Smooth muscle cell (in vitro differentiated cells): ENCODE data around the gene NXPH4. TPM values are rescaled to one million over a fixed set of nuclear protein-coding genes. Genes with fewer than 3 reads are reported as not detected.

Experiments used
- DNase-seq: peaks from one replicate; lab custom pipeline; 2025; ENCODE audit not compliant: unreplicated experiment; lab: John Stamatoyannopoulos, UW
- H2AFZ ChIP-seq: fragments of 200-600 bp; sonication (generic); 2 replicates; pipeline ENCODE4 v1.6.0; 2016; ENCODE audit warnings: antibody characterized with exemption, low read depth, mild to moderate bottlenecking
- H3F3A ChIP-seq: fragments of 200-600 bp; sonication (generic); 2 replicates; pipeline ENCODE4 v1.6.0; 2017; ENCODE audit warnings: antibody characterized with exemption, low read depth
- H3K27ac ChIP-seq: fragments of 200-600 bp; sonication (generic); 2 replicates; pipeline ENCODE4 v1.5.1; 2016; ENCODE audit warnings: low read depth, mild to moderate bottlenecking
- H3K27me3 ChIP-seq: fragments of 200-600 bp; sonication (generic); 2 replicates; pipeline ENCODE4 v1.6.1; 2016; ENCODE audit warnings: low read depth, mild to moderate bottlenecking
- H3K36me3 ChIP-seq: fragments of 200-600 bp; sonication (generic); 2 replicates; pipeline ENCODE4 v1.5.1; 2016; ENCODE audit warnings: low read depth
- H3K4me1 ChIP-seq: fragments of 200-600 bp; sonication (generic); 2 replicates; pipeline ENCODE4 v1.5.1; 2016; ENCODE audit warnings: low read depth
- H3K4me2 ChIP-seq: fragments of 200-600 bp; sonication (generic); 2 replicates; pipeline ENCODE4 v1.6.0; 2016; ENCODE audit warnings: mild to moderate bottlenecking
- H3K4me3 ChIP-seq: fragments of 200-600 bp; sonication (generic); 2 replicates; pipeline ENCODE4 v1.5.1; 2016; ENCODE audit warnings: mild to moderate bottlenecking
- H3K79me2 ChIP-seq: fragments of 200-600 bp; sonication (generic); 2 replicates; pipeline ENCODE4 v1.6.0; 2016; ENCODE audit warnings: low read depth, mild to moderate bottlenecking
- H3K9ac ChIP-seq: fragments of 200-600 bp; sonication (generic); 2 replicates; pipeline ENCODE4 v1.6.0; 2016; ENCODE audit warnings: low read depth
- H3K9me3 ChIP-seq: fragments of 200-600 bp; sonication (generic); replicated peaks from 2 replicates; pipeline ENCODE4 v1.5.1; 2016; ENCODE audit warnings: low read depth
- H4K20me1 ChIP-seq: fragments of 200-600 bp; sonication (generic); 2 replicates; pipeline ENCODE4 v1.6.0; 2016; ENCODE audit warnings: low read depth
- CTCF ChIP-seq: fragments of 200-600 bp; sonication (generic); IDR thresholded peaks from 2 replicates; pipeline ENCODE4 v1.5.1; 2017; ENCODE audit warnings: borderline replicate concordance, mild to moderate bottlenecking, antibody characterized with exemption; ENCODE audit not compliant: insufficient read depth, poor library complexity, severe bottlenecking
- WGBS: methylation state at CpG from one replicate; pipeline ENCODE4 v1.1.7; 2016; ENCODE audit warnings: low lambda C conversion rate; 5-methylcytosine and 5-hydroxymethylcytosine counted together
- polyA plus RNA-seq: library from polyadenylated mRNA; unstranded; fragments of >200 nt; fragmentation: Nextera tagmentation; extraction: Ambion mirVana; gene quantifications from 2 replicates; pipeline ENCODE4 v1.2.1, GENCODE V29; 2016
- total RNA-seq: library from RNA; depleted of rRNA; stranded (reverse); fragments of >200 nt; gene quantifications from 2 replicates; pipeline ENCODE4 v1.2.3, GENCODE V29; 2014

Gene NXPH4
- total and polyA plus RNA-seq, 2 experiments from 2014 or later: 3.9 to 10.7 TPM

DNA sequence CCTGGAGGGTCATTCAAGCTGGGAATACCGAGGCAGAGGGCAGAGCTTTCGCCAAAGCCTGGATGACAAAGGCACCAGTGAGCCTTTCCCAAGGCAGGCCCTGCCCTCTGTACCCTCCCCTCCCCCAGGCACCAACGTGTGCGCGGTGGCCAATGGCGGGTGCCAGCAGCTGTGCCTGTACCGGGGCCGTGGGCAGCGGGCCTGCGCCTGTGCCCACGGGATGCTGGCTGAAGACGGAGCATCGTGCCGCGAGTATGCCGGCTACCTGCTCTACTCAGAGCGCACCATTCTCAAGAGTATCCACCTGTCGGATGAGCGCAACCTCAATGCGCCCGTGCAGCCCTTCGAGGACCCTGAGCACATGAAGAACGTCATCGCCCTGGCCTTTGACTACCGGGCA is 31.2 kb upstream of the NXPH4 start:
- peaks cover 45% of the 10 kb centered on the region for H4K20me1 ChIP-seq
- no peaks in the 10 kb centered on the region for H3K4me1 ChIP-seq
- DNase-seq: no peak
- no peak overlapping the region for H2AFZ ChIP-seq
- TF ChIP-seq CTCF: no peak
- H3K9me3 ChIP-seq: no peaks in the 10 kb centered on the region
- H3K27me3 ChIP-seq: no peaks in the 10 kb centered on the region
- no peak overlapping the region for H3K27ac ChIP-seq
- no peak overlapping the region for H3K4me3 ChIP-seq
- no peaks in the 10 kb centered on the region for H3F3A ChIP-seq
- H3K4me2 ChIP-seq: no peak overlapping the region
- H3K36me3 ChIP-seq: no peaks in the 10 kb centered on the region
- WGBS: 97% methylated on average over 25 of the region's 25 CpGs
- H3K79me2 ChIP-seq: no peaks in the 10 kb centered on the region
- no peak overlapping the region for H3K9ac ChIP-seq

GRCh38 chr12:57185906-57186508 is 30.6 kb upstream of the NXPH4 start:
- 97% methylated on average over 11 of the region's 12 CpGs for WGBS
- H3K4me1 ChIP-seq: no peaks in the 10 kb centered on the region
- H3F3A ChIP-seq: no peaks in the 10 kb centered on the region
- H2AFZ ChIP-seq: no peak overlapping the region
- no peak overlapping the region for H3K9ac ChIP-seq
- no peak overlapping the region for H3K4me2 ChIP-seq
- H3K36me3 ChIP-seq: no peaks in the 10 kb centered on the region
- TF ChIP-seq CTCF: no peak
- H3K79me2 ChIP-seq: no peaks in the 10 kb centered on the region
- no peak for DNase-seq
- no peaks in the 10 kb centered on the region for H3K27me3 ChIP-seq
- H3K27ac ChIP-seq: no peak overlapping the region
- no peaks in the 10 kb centered on the region for H3K9me3 ChIP-seq
- H4K20me1 ChIP-seq: peaks cover 39% of the 10 kb centered on the region
- no peak overlapping the region for H3K4me3 ChIP-seq

GRCh38 chr12:57187222-57188089 is 29.1 kb upstream of the NXPH4 start:
- no peaks in the 10 kb centered on the region for H3K36me3 ChIP-seq
- peaks cover 26% of the 10 kb centered on the region for H4K20me1 ChIP-seq
- no peaks in the 10 kb centered on the region for H3K79me2 ChIP-seq
- no peaks in the 10 kb centered on the region for H3F3A ChIP-seq
- 89% methylated on average over 21 of the region's 21 CpGs for WGBS
- H3K27me3 ChIP-seq: no peaks in the 10 kb centered on the region
- no peaks in the 10 kb centered on the region for H3K9me3 ChIP-seq
- no peak overlapping the region for H3K4me3 ChIP-seq
- H2AFZ ChIP-seq: no peak overlapping the region
- no peak overlapping the region for H3K4me2 ChIP-seq
- TF ChIP-seq CTCF: no peak
- no peaks in the 10 kb centered on the region for H3K4me1 ChIP-seq
- DNase-seq: no peak
- no peak overlapping the region for H3K9ac ChIP-seq
- H3K27ac ChIP-seq: no peak overlapping the region
